ENCODE results near the gene ELL2. TPM values are rescaled to one million over a fixed set of nuclear protein-coding genes. Genes with fewer than 3 reads are reported as not detected.
"Not testable (repeated sequence)": the region's sequence is repeated elsewhere in the genome, so short reads cannot be mapped to it uniquely, and the experiment has no call there.

The ELL2 gene
- polyA plus RNA-seq, 1 donor from 2014 or later = 1.4 TPM

GRCh38 chr5:95907740-95908706 lies 53.6 kb downstream of the ELL2 start:
- no peak overlapping the region for H3K4me3 ChIP-seq (ENCODE audit: low read length)
- no peaks in the 10 kb centered on the region for H3K9me2 ChIP-seq (ENCODE audit: insufficient read depth, low read length)
- no peak overlapping the region for H3K4me2 ChIP-seq (ENCODE audit: low read length)
- H3K9ac ChIP-seq (ENCODE audit: low read length) = no peak overlapping the region
- TF ChIP-seq MXI1 (conservative IDR thresholded peaks at IDR 0.05; ENCODE audit: poor library complexity, severe bottlenecking) (no peak), POLR2AphosphoS5 (IDR thresholded peaks at IDR 0.05) (no peak), EP300 (conservative IDR thresholded peaks at IDR 0.05; ENCODE audit: poor library complexity, severe bottlenecking) (no peak), RAD21 (conservative IDR thresholded peaks at IDR 0.05) (no peak), TAF1 (IDR thresholded peaks at IDR 0.05; ENCODE audit: low read depth) (no peak), EZH2 (IDR thresholded peaks at IDR 0.05; ENCODE audit: borderline replicate concordance, insufficient read depth, low read length, poor library complexity, severe bottlenecking) (no peak), CTCF (IDR thresholded peaks at IDR 0.05; ENCODE audit: poor library complexity, severe bottlenecking) (no peak), REST (IDR thresholded peaks at IDR 0.05; ENCODE audit: borderline replicate concordance) (no peak), SMC3 (conservative IDR thresholded peaks at IDR 0.05; ENCODE audit: poor library complexity) (no peak)
- no peak overlapping the region for H2AFZ ChIP-seq (ENCODE audit: low read depth, low read length)
- no peaks in the 10 kb centered on the region for H3K79me2 ChIP-seq (replicated peaks; ENCODE audit: insufficient read depth, low read length)
- H3K27ac ChIP-seq (ENCODE audit: low read length) = no peak overlapping the region
- no peaks in the 10 kb centered on the region for H3K36me3 ChIP-seq (ENCODE audit: insufficient read depth, low read length)
- no peaks in the 10 kb centered on the region for H4K20me1 ChIP-seq (ENCODE audit: insufficient read depth)
- H3K9me3 ChIP-seq (ENCODE audit: low read length) = no peaks in the 10 kb centered on the region
- no peaks in the 10 kb centered on the region for H3F3A ChIP-seq (ENCODE audit: insufficient read depth, low read length, poor library complexity, severe bottlenecking)
- H3K27me3 ChIP-seq (ENCODE audit: insufficient read depth, low read depth, low read length) = no peaks in the 10 kb centered on the region

- Histone ChIP-seq H3K36me3 (ENCODE audit: insufficient read depth, low read length) (no peaks in the 10 kb centered on the region), H3K27me3 (ENCODE audit: insufficient read depth, low read depth, low read length) (no peaks in the 10 kb centered on the region), H3K79me2 (replicated peaks; ENCODE audit: insufficient read depth, low read length) (no peaks in the 10 kb centered on the region), H3F3A (ENCODE audit: insufficient read depth, low read length, poor library complexity, severe bottlenecking) (no peaks in the 10 kb centered on the region), H3K4me3 (ENCODE audit: low read length) (no peak overlapping the region), H2AFZ (ENCODE audit: low read depth, low read length) (no peak overlapping the region), H4K20me1 (ENCODE audit: insufficient read depth) (no peaks in the 10 kb centered on the region), H3K9ac (ENCODE audit: low read length) (no peak overlapping the region), H3K9me3 (ENCODE audit: low read length) (no peaks in the 10 kb centered on the region), H3K4me2 (ENCODE audit: low read length) (no peak overlapping the region), H3K27ac (ENCODE audit: low read length) (no peak overlapping the region), H3K9me2 (ENCODE audit: insufficient read depth, low read length) (no peaks in the 10 kb centered on the region)
- no peak for TF ChIP-seq SMC3 (conservative IDR thresholded peaks at IDR 0.05; ENCODE audit: poor library complexity)
These were observed 54.5 kb downstream of the ELL2 start for GRCh38 chr5:95907067-95907705.

DNA sequence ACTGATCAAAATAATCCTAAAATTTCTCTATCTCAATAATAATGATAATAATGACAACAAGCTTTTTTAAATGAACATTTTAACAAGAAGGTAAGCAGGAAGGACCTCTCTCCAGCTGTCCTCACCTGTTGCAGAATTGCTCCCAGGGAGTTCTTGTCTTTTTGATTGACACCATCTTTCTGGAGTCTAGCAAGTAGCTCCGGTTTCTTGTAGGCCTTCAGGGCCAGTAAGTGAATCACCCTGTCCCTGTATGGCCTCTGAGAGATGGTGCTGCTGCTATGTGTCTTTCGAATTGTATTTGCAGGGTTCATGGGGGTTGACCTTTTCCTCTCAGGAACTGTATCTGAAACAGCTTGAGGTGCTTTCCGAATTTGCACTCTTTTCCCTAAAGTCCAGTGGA lies 55.3 kb downstream of the ELL2 start:
- H2AFZ ChIP-seq (ENCODE audit: low read depth, low read length); H3K9me3 ChIP-seq (ENCODE audit: low read length); H3K9me2 ChIP-seq (ENCODE audit: insufficient read depth, low read length); H3K9ac ChIP-seq (ENCODE audit: low read length); H3K36me3 ChIP-seq (ENCODE audit: insufficient read depth, low read length); H3K27me3 ChIP-seq (ENCODE audit: insufficient read depth, low read depth, low read length); H4K20me1 ChIP-seq (ENCODE audit: insufficient read depth); H3K79me2 ChIP-seq (replicated peaks; ENCODE audit: insufficient read depth, low read length); H3F3A ChIP-seq (ENCODE audit: insufficient read depth, low read length, poor library complexity, severe bottlenecking); H3K4me3 ChIP-seq (ENCODE audit: low read length); H3K4me2 ChIP-seq (ENCODE audit: low read length); H3K27ac ChIP-seq (ENCODE audit: low read length): not testable (repeated sequence)

Data from neural cell (in vitro differentiated cells).